HG03442 (cell line): ENCODE data around the gene GUK1.
"Not testable (repeated sequence)": the region's sequence is repeated elsewhere in the genome, so short reads cannot be mapped to it uniquely, and the experiment has no call there.

Experiments
- ATAC-seq: cut with Tn5 transposase; IDR thresholded peaks from one replicate; pipeline ENCODE4 v1.9.1; 2021; ENCODE audit warnings: mild to moderate bottlenecking, moderate library complexity; ENCODE audit not compliant: unreplicated experiment

Gene GUK1

GRCh38 chr1:228175316-228176023 lies 35.4 kb downstream of the GUK1 start:
- no peak for ATAC-seq

DNA sequence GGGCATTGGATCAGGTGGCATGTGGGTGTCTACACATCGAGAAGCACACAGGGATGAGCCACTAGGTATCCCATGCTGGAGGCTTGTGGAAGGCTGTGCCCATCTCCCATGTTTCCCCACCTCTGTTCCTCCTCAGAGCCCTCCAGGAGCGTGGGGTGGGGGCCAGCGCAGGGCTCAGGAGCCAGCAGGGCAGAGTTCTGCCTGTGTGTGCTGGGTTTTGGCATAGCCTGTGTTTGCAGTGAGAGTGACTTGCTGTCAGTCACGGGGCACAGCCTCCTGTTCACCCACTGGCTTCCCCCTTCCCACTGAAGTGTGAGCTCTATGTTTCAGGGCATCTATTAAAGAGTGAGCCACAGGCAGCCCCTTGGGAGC lies 35.9 kb downstream of the GUK1 start:
- no peak for ATAC-seq

DNA sequence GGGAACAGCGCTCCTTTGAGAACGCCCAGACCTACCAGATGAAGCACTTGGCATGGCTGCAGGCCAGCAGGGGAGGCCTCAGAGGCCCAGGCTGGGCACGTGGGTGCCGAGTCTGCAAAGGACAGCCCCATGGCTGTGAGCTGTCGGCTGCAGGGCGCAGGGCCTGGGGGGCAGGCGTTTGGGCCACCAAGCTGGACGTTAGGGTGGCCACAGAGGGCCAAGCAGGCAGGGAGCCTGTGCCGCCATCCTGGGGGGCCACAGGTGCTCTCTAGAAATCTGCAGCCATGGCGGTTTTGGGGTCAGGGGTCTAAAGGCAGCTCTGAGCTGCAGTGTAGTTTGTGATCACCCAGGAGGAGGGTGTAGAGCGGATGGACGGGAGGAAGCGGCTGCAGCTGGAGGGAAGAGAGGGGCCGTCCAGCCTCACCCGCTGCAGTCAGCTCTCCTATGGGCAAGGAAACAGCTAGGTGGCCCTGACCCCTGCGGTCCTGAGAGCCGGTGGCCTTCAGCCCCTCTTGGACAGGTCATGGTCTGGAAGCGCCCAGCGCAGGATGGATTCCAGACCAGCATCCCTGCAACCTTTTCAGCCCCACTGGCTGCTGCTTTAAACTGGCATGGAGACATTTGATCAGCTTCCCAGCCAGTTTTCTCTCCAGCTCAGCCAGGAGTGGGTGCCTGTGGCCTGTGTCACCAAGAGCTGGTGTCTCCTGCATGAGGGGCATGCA lies 36.5 kb downstream of the GUK1 start:
- no peak for ATAC-seq

DNA sequence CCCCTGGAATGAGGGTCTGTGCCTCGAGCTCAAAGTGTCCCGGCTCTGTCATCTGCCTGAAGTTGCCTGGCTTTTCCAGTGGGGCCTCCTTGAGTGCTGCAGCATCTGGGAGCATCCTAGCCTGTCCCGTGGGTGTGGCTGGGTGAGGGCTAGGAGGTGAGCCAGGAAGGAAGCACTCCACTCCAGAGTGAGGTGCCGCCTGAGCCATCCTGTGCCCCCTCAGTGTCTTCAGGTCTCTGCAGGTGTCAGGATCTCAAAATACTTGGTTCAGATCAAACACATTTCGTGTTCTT lies 37.0 kb downstream of the GUK1 start:
- ATAC-seq, result no peak

DNA sequence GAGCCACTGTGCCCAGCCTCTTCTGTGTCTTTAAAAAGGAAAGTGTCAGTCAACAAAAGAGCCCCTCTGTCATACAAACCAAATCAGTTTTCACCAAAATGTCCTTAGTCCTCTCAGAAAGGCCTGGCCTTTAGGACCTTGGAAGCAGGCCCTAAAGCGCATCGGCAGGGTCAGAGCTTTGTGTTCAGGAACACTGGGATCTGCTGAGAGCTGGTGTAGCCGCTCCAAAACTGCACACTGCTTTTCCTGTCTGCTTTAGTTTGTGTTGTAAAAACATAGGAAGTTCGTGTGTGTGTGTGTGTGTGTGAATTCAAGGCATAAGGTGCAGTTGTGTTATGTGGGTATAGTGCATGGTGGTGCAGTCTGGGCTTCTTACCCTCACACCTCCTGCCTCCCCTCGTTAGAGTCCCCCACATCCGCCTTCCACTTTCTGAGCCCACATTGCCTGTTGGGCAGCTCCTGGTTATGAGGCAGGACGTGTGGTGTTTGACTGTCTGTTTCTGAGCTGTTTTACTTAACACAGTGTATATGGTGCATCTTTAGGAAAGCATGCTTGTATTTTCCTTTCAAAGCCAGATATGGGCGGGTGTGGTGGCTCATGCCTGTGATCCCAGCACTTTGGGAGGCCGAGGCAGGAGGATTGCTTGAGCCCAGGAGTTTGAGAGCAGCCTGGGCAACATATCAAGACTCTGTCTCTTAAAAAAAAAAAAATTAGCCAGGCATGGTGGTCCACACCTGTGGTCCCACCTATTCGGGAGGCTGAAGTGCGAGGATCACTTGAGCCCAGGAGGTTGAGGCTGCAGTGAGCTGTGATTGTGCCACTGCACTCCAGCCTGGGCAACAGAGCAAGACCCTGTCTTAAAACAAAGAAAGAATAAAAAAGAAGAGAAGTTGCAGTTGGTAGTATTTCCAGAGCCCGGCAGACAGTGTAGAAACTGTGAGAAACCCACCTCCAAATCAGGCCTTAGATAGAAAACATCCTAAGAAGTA lies 37.9 kb downstream of the GUK1 start:
- no peak for ATAC-seq

GRCh38 chr1:228178737-228179684 lies 38.9 kb downstream of the GUK1 start:
- ATAC-seq, result no peak

GRCh38 chr1:228180271-228180958 lies 40.3 kb downstream of the GUK1 start:
- ATAC-seq, result no peak

DNA sequence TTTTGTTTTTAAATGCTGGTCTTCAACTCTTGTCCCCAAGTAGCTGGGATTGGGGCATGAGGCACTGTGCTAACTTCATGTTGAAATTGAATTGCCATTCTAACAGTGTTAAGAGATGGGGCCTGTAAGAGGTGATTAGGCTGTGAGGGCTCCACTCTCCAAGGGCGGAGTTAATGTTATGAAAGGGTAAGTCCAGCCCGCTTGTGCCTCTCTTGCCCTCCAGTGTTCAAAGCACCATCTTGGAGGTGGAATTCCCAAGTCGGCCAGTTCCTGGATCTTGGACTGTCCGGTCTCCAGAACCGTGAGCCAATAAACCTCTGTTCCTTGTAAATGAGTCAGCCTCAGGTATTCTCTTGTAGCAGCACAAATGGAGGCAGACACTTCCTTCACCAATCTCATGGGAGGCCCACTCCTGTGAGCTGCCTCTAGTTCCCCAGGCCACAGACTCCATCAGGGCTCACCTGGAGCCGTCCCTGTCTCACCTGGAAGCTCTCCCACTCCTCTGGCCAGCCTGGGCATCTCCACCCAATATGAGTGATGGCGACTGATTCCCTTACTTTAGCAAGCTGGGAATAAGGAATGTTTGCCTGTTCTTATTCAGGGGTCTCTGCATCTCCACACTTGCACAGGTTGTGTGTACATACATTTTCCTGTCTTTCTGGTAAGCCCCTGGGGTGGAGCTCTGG lies 41.0 kb downstream of the GUK1 start:
- no peak for ATAC-seq

- no peak for ATAC-seq
Measured at GRCh38 chr1:228181645-228182034, 41.6 kb downstream of the GUK1 start.

- ATAC-seq, result no peak
Measured at GRCh38 chr1:228182296-228183030, 42.4 kb downstream of the GUK1 start.

DNA sequence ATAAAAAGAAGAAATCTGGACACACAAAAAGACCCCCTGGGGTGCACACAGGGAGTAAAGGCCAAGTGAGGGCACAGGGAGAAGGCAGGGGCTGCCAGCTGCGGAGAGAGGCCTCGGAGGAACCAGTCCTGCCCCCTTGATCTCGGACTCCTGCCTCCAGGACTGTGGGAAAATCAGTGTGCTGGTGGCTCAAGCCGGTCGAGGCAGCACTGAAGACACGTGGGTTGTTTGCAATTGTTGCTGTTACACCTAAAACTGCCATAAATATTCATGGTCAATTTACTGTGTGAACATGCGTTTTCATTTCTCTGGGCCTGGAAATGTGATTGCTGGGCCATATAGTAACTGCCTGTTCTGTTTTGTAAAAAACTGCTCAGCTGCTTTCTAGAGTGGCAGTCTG lies 44.1 kb downstream of the GUK1 start:
- no peak for ATAC-seq

DNA sequence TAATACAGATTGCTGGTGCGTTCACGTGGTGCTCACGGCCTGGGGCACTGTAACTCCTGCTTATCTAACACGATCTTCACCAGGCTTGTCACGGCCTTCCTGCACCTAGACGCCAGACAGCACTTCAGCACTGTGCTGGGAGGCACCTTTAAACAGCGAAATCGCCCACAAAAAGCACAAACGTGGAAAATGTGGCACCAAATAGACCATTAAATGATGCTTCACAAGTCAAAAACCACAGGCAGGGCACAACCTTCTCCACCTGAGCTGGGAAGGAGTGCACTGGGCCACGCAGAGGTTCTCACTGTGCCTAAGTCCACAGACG lies 45.5 kb downstream of the GUK1 start:
- ATAC-seq, result no peak

DNA sequence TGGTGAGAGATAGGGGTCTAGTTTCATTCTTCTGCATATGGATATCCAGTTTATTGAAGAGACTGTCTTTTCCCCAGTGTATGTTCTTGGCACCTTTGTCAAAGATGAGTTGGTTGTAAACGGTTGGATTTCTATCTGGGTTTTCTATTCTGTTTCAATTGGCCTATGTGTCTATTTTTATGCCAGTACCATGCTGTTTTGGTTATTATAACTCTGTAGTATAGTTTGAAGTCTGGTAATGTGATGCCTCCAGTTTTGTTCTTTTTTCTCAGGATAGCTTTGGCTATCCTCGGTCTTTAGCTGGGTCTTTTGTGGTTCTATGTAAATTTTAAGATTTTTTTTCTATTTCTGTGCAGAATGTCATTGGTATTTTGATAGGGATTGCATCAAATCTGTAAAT lies 48.2 kb downstream of the GUK1 start:
- ATAC-seq, result not testable (repeated sequence)

DNA sequence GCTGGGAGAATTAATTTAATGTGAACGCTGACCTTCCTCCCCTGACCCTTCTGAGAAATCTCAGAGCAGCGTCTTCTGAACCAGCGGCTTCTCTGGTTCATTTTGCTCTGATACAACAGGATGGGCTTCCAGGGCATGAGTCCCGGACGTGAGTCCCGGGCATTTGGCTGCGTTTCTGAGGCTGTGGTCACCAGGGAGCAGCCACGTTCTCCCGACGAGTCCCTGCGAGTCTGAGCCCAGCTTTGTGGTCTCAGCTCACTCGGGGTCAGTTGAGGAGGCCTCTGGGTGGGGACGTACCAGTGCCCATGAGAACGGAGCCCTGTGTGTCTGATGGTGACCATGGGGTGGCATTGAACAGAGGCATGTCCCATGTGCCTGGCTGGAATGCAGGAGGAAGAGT lies 50.1 kb downstream of the GUK1 start:
- ATAC-seq, result no peak

DNA sequence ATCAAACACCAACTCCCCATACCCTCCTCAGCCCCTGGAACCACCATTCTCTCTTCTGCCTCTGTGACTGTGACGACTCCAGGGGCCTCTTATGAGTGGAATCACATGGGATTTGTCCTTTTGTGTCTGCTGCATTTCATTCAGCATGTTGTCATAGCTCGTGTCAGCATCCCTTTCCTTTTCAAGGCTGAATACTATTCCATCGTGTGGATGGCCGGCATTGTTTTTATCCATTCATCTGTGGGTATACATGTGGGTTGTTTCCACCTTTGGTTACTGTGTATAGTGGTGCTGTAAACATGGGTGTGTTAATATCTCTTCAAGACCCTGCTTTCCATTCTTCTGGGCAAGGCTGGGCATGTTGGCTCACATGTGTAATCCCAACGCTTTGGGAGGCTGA lies 50.7 kb downstream of the GUK1 start:
- no peak for ATAC-seq

GRCh38 chr1:228194436-228194835 lies 54.4 kb downstream of the GUK1 start:
- no peak for ATAC-seq

GRCh38 chr1:228194921-228195812 lies 55.1 kb downstream of the GUK1 start:
- ATAC-seq, result no peak

DNA sequence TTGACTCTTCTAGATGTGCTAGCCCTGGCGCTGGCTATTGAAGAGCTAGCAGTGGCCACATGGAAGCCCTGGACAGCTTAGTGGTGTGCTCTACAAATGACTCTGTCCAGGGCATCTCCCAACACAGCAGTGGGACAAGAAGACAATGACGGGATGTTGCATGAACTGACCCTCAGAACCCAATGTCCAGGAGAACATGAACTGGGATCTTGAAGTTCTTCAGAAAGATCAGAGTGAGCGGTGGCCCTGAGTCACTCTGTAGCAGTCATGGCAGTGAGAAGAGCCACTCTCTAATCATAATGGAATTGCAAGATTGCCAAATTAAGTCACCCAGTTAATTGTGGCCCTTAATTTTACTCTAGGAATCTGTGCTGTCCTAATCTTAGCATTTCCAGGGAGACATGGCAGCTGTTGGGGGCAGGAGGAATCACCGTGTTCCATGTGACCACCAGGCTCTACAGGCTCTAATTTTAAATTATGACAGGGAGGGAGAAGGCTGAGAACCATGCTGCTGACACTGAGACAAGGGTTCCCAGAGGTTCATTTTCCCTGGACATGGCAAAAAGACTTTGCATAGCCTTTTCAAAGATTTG lies 57.6 kb downstream of the GUK1 start:
- no peak for ATAC-seq
